ENCODE results near the gene PABPC1L2B.
"Not testable (repeated sequence)": the region's sequence is repeated elsewhere in the genome, so short reads cannot be mapped to it uniquely, and the experiment has no call there.

The PABPC1L2B gene

GRCh38 chrX:73002733-73003132 lies at the start of gene PABPC1L2B:
Gene PABPC1L2B, plus strand, starts transcription at chrX:73002939. Its CDS starts 704 bp downstream, at chrX:73003643.
- DNase-seq, result not testable (repeated sequence)

GRCh38 chrX:72959971-72960370 lies 42.8 kb upstream of the PABPC1L2B start:
- DNase-seq, result not testable (repeated sequence)

DNA sequence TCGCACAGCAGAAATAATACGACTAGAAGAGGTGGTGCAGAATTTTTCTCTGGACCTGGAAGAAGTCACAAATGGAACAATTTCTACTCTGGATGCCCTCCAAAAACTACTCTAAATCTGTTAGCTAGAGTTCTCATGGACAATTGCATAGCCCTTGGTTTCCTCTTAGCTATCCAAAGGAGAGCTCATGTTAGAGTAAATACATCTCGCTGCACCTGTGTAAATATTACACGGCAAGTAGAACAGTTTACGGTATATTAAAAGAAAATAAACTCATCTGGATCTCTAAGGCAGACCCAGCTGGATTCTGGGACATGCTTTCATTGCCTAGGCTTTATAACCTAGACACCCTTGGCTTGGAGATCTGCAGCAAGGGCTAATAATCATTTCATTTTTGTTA lies 30.9 kb upstream of the PABPC1L2B start:
- DNase-seq, result not testable (repeated sequence)

- not testable (repeated sequence) for DNase-seq
These were observed 27.9 kb upstream of the PABPC1L2B start for GRCh38 chrX:72974885-72975284.

GRCh38 chrX:72980894-72981469 lies 21.8 kb upstream of the PABPC1L2B start:
- not testable (repeated sequence) for DNase-seq

GRCh38 chrX:73004032-73004431 lies 1.3 kb downstream of the PABPC1L2B start:
- not testable (repeated sequence) for DNase-seq

DNA sequence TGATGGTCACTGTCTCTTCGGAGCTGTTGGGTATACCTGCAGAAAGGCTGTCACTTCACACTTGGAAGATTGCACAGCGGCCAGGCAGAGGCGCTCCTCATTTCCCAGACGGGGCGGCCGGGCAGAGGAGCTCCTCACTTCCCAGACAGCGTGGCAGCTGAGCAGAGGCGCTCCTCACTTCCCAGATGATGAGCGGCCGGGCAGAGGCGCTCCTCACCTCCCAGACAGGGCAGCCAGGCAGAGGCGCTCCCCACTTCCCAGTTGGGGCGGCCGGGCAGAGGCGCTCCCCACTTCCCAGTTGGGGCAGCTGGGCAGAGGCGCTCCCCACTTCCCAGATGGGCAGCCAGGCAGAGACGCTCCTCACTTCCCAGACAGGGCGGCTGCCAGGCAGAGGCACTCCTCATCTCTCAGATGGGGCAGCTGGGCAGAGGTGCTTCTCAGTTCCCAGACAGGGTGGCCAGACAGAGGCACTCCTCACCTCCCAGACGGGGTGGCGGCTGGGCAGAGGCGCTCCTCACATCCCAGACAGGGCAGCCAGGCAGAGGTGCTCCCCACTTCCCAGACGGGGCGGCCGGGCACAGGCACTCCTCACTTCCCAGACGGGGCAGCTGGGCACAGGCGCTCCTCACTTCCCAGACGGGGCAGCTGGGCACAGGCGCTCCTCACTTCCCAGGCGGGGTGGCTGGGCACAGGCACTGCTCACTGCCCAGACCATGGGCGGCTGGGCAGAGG lies 18.8 kb downstream of the PABPC1L2B start:
- DNase-seq, result no peak

- not testable (repeated sequence) for DNase-seq
These were observed 19.3 kb downstream of the PABPC1L2B start for GRCh38 chrX:73022093-73022445.

DNA sequence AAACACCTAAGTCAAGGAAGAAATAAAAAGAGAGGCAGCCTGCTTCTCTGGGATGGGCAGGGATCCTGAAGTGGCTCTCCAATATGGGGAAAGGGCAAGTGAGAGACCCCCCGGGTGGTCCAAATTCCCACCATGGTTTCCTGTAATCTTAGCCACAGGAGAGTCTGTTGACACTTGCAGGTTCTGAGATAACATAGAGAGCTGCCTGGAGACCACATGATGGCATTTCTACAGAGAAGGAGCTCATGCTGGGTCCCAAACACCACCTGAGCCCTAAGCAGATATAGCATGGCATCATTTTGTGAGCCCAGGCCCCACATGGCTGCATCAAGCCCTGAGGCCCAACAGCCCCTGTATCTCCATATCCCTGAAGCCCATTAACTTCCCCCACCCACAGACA lies 26.1 kb downstream of the PABPC1L2B start:
- DNase-seq, result no peak
